Measurements from ENCODE around the gene RAB33B. TPM values are rescaled to one million over a fixed set of nuclear protein-coding genes. Genes with fewer than 3 reads are reported as not detected.
A peak's percentile ranks its signal among the peaks of the same experiment; 100 is the strongest.

The RAB33B gene
- total RNA-seq, 1 experiment from 2014 or later: 4.5 TPM

DNA sequence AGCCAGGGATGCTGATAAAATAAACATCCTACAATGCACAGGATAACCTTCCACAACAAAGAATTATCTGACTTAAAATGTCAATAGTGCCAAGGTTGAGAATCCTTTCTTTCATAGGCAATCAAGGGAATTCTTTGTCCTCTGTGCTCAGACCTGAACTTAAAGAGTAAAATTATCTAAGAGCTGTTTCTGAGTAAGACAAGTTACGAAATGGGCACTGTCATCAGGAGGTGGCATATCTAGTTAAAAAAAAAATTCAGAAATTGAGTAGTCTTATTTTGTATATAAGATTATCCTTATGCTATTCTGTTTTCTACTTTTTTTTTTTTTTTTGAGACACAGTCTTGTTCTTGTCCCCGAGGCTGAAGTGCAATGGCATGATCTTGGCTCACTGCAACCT lies 3.3 kb upstream of the RAB33B start:
- BruUV-seq (replicated peaks): no TSS peak
- intact Hi-C loops (cut with micrococcal nuclease; ENCODE audit: unreplicated experiment) (loop anchor here (10.0 kb wide), 1 partner anchor 84 kb away; no protein-coding TSS in a partner anchor), in situ Hi-C loops (cut with HindIII; ENCODE audit: low pct_unique_long_range_greater_than_20kb, low sequenced_read_pairs) (no loop called here)
- no peaks in the 10 kb centered on the region for H3K27me3 ChIP-seq (ENCODE audit: control insufficient read depth, insufficient read depth, low read length)
- DNase-seq (ENCODE audit: low read depth, low spot score) (no peak), ATAC-seq (no peak)
- H3K36me3 ChIP-seq (ENCODE audit: control insufficient read depth, insufficient read depth, low read length): peaks cover 10% of the 10 kb centered on the region
- peaks cover 9% of the 10 kb centered on the region for H3K4me1 ChIP-seq (ENCODE audit: control insufficient read depth, insufficient read depth, low read length)
- TF ChIP-seq, protein P1, sequence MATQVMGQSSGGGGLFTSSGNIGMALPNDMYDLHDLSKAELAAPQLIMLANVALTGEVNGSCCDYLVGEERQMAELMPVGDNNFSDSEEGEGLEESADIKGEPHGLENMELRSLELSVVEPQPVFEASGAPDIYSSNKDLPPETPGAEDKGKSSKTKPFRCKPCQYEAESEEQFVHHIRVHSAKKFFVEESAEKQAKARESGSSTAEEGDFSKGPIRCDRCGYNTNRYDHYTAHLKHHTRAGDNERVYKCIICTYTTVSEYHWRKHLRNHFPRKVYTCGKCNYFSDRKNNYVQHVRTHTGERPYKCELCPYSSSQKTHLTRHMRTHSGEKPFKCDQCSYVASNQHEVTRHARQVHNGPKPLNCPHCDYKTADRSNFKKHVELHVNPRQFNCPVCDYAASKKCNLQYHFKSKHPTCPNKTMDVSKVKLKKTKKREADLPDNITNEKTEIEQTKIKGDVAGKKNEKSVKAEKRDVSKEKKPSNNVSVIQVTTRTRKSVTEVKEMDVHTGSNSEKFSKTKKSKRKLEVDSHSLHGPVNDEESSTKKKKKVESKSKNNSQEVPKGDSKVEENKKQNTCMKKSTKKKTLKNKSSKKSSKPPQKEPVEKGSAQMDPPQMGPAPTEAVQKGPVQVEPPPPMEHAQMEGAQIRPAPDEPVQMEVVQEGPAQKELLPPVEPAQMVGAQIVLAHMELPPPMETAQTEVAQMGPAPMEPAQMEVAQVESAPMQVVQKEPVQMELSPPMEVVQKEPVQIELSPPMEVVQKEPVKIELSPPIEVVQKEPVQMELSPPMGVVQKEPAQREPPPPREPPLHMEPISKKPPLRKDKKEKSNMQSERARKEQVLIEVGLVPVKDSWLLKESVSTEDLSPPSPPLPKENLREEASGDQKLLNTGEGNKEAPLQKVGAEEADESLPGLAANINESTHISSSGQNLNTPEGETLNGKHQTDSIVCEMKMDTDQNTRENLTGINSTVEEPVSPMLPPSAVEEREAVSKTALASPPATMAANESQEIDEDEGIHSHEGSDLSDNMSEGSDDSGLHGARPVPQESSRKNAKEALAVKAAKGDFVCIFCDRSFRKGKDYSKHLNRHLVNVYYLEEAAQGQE (IDR thresholded peaks at IDR 0.05; ENCODE audit: insufficient read depth in 1 of 2, low read depth in 2 of 2, low read length in 1 of 2): no peak
- TF ChIP-seq POLR2AphosphoS5 (IDR thresholded peaks at IDR 0.05; ENCODE audit: low read depth, low read length) (no peak), TCF7L2 (IDR thresholded peaks at IDR 0.05; ENCODE audit: low read depth, low read length) (no peak), SIN3A (IDR thresholded peaks at IDR 0.05; ENCODE audit: borderline replicate concordance, insufficient read depth, low read depth, low read length) (no peak)
- TF ChIP-seq, protein P2, sequence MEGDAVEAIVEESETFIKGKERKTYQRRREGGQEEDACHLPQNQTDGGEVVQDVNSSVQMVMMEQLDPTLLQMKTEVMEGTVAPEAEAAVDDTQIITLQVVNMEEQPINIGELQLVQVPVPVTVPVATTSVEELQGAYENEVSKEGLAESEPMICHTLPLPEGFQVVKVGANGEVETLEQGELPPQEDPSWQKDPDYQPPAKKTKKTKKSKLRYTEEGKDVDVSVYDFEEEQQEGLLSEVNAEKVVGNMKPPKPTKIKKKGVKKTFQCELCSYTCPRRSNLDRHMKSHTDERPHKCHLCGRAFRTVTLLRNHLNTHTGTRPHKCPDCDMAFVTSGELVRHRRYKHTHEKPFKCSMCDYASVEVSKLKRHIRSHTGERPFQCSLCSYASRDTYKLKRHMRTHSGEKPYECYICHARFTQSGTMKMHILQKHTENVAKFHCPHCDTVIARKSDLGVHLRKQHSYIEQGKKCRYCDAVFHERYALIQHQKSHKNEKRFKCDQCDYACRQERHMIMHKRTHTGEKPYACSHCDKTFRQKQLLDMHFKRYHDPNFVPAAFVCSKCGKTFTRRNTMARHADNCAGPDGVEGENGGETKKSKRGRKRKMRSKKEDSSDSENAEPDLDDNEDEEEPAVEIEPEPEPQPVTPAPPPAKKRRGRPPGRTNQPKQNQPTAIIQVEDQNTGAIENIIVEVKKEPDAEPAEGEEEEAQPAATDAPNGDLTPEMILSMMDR (IDR thresholded peaks at IDR 0.05): no peak
- POLR2A ChIA-PET: no interaction called here
- H3K4me3 ChIP-seq (ENCODE audit: low read depth in 2 of 2, low read length in 2 of 2): no peak overlapping the region
- no peak overlapping the region for H3K27ac ChIP-seq (ENCODE audit: low read length)
- CTCF ChIA-PET: no interaction called here
- no peaks in the 10 kb centered on the region for H3K9me3 ChIP-seq (ENCODE audit: control insufficient read depth, insufficient read depth, low read depth, low read length)

DNA sequence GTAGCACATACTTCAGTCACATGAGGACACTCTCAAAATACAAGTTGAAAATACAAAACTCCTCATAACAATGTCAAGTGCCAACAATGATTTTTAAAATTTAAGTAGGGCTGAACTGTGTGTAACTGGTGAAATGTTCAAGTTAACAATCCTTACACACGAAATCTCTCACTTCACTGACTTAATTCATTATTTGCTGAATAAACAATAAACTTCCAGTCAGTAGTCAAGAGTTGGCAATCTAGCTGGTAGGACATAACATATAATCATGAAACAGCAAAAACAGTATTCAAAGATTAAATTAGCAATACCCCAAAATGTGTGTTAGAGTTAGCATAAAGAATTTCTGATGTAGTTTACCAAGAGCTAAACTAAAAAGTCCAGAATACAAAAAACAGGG lies 1.9 kb upstream of the RAB33B start:
- no TSS peak for BruUV-seq (replicated peaks)
- DNase-seq (ENCODE audit: low read depth, low spot score) (no peak), ATAC-seq (no peak)
- peaks cover 16% of the 10 kb centered on the region for H3K4me1 ChIP-seq (ENCODE audit: control insufficient read depth, insufficient read depth, low read length)
- peaks cover 10% of the 10 kb centered on the region for H3K36me3 ChIP-seq (ENCODE audit: control insufficient read depth, insufficient read depth, low read length)
- H3K27me3 ChIP-seq (ENCODE audit: control insufficient read depth, insufficient read depth, low read length): no peaks in the 10 kb centered on the region
- H3K9me3 ChIP-seq (ENCODE audit: control insufficient read depth, insufficient read depth, low read depth, low read length): no peaks in the 10 kb centered on the region
- intact Hi-C loops (cut with micrococcal nuclease; ENCODE audit: unreplicated experiment) (loop anchor here (10.0 kb wide), 1 partner anchor 83 kb away; no protein-coding TSS in a partner anchor), in situ Hi-C loops (cut with HindIII; ENCODE audit: low pct_unique_long_range_greater_than_20kb, low sequenced_read_pairs) (no loop called here)
- CTCF ChIA-PET: no interaction called here
- peak overlapping the region; percentile 71 to 95; a peak in 3 of 4 replicates for H3K4me3 ChIP-seq (ENCODE audit: low read depth in 2 of 2, low read length in 2 of 2)
- no peak for TF ChIP-seq SIN3A (IDR thresholded peaks at IDR 0.05; ENCODE audit: borderline replicate concordance, insufficient read depth, low read depth, low read length)
- TF ChIP-seq, protein P2 (IDR thresholded peaks at IDR 0.05): no peak
- no peak for TF ChIP-seq TCF7L2 (IDR thresholded peaks at IDR 0.05; ENCODE audit: low read depth, low read length)
- TF ChIP-seq POLR2AphosphoS5 (IDR thresholded peaks at IDR 0.05; ENCODE audit: low read depth, low read length): no peak
- TF ChIP-seq, protein P1 (IDR thresholded peaks at IDR 0.05; ENCODE audit: insufficient read depth in 1 of 2, low read depth in 2 of 2, low read length in 1 of 2): no peak
- POLR2A ChIA-PET: no interaction called here
- H3K27ac ChIP-seq (ENCODE audit: low read length): peak overlapping the region; percentile 92

All from Panc1 (cell line).